Pons (tissue), 1 donor: Measurements from ENCODE around the gene ZNF846.
"Not testable (repeated sequence)": the region's sequence is repeated elsewhere in the genome, so short reads cannot be mapped to it uniquely, and the experiment has no call there.

Experiments
- DNase-seq: peaks from one replicate; pipeline ENCODE4 v3.0.0-alpha.2; 2016; ENCODE audit warnings: low spot score

ZNF846 gene

DNA sequence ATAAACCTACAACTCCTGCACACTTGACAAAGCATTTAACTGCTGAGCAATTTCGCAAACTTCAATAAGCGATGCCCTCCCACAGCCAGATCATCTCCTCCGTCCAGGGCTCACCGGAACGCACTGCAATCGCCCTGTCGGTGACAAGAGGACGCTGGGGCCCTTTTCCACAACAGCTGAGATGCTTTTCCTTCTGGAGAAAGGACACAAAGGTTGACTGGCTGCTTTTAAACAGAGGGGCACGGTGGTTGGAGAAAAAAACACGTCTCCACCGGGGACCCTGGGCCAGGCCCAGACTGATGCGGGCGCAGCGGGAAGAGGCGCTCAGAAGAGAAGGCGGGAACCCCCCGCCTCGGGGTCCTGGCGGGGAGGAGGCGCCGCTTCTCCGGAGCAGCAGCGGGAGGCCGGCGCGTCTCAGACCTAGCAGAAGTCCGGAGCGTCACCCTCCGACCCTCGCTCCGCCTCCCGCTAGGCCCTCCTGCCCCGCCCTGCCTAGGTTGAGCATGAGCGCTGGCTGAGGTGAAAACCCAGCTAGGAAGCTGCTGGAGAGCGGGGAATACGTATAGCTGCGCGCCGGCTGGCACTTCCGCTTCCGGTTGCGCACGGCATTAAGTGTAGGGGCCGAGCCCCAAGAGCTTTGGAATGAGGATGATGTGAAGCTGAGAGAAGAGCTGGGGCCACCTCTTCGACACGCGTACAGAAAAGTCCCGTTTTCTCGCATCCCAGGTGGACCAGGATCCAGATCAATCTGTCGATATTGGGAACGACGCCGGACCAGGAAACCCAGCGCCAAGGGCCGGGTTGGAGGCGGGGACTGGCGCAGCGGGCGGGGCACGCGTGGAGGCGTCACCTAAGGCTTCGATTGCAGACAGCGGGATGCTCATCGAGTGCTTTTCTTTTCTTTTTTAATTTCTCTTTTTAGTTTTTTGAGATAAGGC, at the start of gene ZNF846:
ZNF846 (minus strand) TSS at position 564 of the 938 bp plus-strand sequence. CDS start 3,788 bp downstream, outside the sequence.
- peak; percentile 92 for DNase-seq

- DNase-seq, result no peak
Measured at GRCh38 chr19:9818175-9818733, 49.7 kb upstream of the ZNF846 start.

DNA sequence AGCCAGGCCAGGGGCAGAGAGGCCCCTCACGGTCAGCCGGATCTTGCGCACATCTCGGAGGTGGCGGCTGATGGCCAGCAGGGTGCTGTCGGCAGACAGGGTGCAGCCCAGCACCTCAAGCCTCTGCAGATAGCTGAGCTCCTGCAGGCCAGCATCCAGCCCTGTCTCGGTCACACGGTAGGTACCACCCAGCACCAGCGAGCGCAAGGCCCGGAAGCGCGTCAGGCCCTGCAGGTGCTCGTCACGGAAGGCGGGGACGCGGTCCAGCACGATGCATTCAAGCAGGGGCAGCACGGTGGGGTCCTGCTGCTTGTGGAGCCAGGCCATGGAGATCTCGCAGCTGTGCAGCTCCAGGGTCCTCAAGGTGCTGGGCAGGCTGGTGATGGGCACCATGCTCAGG, 42.6 kb upstream of the ZNF846 start:
- no peak for DNase-seq

GRCh38 chr19:9808855-9809824, 40.6 kb upstream of the ZNF846 start:
- no peak for DNase-seq

DNA sequence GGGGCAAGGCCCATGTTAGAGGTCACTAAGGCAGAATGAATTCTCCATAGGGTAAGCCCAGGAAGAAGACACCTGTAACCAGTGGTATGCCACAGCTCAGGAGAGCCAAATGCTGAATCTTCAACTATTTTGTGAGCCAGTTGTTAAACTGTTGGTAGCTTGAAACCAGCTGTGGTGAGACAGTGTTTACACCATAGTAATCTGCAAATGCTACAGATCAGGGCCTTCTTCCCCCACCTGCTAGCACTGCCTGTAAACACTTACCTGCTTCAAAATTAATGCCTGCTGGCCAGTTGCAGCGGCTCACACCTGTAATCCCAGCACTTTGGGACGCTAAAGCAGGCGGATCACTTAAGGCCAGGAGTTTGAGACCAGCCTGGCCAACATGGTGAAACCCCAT, 38.3 kb upstream of the ZNF846 start:
- no peak for DNase-seq

- no peak for DNase-seq
Measured at GRCh38 chr19:9801976-9802375, 33.4 kb upstream of the ZNF846 start.

- no peak for DNase-seq
Measured at GRCh38 chr19:9799162-9799561, 30.6 kb upstream of the ZNF846 start.

DNA sequence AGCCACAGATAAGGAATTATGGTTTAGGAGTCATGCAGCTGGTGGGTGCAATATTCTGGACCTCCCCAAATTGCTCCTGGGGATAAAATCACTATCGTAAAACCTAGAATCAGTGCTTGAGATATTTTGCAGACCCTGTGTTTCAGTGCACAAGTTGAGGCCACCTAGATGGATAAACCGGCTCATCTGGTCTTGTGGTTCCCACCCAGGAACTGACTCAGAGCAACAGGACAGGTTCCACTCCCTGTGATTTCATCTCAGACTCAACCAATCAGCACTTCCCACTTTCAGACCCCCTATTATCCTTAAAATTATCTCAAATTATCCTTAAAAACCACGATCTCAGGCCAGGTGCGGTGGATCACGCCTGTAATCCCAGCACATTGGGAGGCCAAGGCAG, 29.3 kb upstream of the ZNF846 start:
- DNase-seq, result no peak

DNA sequence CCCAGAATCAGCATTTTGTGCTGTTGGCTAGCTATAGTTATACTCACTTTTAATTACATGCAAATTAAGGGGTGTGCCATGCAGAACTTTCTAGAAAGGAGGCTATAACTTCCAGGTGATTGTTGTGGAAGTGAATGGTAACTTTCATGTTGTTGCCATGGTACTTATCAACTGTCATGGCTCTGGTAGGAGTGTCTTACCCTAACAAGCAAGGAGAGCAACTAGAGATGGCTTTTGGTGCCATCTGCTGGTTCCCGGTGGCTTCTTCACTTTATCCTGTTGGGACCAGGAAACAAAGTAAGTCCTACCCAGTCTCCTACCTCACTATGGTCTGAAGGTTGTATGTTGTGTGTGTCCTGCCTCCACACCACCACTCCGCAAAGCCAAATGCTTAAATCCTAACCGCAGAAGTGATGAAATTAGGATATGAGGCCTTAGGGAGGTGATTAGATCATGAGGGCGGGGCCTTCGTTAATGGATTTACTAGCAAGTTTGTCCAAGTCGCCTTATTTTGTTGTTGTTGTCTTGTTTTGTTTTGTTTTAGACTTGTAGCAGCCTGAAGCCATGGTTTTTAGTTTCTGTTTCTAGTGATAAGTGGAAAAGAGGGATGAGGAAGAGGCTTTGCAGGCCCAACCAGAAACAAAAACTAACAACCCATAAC, 27.7 kb upstream of the ZNF846 start:
- peak; percentile 97 for DNase-seq

DNA sequence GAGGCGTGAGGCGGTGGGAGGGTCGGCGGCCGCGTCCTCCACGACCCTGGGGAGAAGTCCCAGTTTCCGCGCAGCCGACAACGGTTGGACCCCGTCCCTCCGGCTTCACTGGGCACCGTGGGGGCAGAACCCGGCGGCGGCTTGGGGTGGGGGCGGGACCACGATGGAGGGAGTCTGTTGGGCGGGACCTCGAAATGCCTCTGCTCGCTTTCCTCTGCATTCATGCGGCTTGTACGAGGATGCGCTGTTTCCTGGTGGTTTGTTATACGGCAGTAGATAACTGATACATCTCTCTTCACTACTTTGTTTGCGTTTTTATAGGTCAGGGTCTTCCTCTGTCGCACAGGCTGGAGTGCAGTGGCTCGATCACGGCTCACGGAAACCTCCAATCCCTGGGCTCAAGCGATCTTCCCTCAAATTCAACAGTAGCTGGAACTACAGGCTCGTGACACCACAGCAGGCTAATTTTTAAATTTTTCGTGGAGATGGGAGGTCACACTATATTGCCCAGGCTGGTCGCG, 24.6 kb upstream of the ZNF846 start:
- DNase-seq, result peak; percentile 22

GRCh38 chr19:9792206-9793070, 23.9 kb upstream of the ZNF846 start:
- peak; percentile 91 for DNase-seq

GRCh38 chr19:9791552-9792205, 23.1 kb upstream of the ZNF846 start:
- DNase-seq, result peak; percentile 95

DNA sequence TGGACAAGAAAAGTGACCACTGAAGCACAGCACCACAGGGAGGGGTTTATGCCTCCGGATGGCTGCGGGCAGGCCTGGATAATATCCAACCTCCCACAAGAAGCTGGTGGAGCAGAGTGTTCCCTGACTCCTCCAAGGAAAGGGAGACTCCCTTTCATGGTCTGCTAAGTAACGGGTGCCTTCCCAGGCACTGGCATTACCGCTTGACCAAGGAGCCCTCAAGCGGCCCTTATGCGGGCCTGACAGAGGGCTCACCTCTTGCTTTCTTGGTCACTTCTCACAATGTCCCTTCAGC, 22.5 kb upstream of the ZNF846 start:
- DNase-seq, result not testable (repeated sequence)

- not testable (repeated sequence) for DNase-seq
Measured at GRCh38 chr19:9789579-9789978, 21.0 kb upstream of the ZNF846 start.

DNA sequence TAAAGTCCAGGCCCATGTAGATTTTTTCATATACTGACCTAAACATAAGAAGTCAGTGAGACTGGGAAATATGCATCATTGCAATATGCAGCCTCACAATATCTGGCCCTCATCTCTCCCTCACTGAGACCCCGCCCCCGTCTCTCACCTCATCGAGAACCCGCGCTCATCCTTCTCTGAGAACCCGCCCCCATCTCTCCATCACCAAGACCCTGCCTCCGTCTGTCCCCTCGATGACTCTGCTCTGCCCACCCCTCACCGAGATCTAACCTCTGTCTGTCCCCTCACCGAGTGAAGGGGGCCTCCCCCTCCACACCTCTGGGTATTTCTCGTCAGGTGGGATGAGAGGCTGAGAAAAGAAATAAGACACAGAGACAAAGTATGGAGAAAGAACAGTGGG, 20.5 kb upstream of the ZNF846 start:
- DNase-seq, result no peak

GRCh38 chr19:9788604-9789003, 20.1 kb upstream of the ZNF846 start:
- DNase-seq, result not testable (repeated sequence)

DNA sequence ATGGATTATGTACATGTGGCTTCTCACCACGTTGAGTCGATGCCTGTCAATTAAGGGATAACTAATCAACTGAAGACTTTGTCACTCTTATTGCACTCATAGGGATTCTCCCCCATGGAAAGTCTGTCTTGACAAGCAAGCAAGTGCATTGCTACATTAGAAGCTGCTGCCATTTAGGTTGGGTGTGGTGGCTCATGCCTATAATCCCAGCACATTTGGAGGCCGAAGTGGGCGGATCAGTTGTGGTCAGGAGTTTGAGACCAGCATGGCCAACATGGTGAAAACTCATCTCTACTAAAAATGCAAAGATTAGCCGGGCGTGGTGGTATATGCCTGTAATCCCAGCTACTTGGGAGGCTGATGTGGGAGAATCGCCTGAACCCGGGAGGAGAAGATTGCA, 18.3 kb upstream of the ZNF846 start:
- no peak for DNase-seq

DNA sequence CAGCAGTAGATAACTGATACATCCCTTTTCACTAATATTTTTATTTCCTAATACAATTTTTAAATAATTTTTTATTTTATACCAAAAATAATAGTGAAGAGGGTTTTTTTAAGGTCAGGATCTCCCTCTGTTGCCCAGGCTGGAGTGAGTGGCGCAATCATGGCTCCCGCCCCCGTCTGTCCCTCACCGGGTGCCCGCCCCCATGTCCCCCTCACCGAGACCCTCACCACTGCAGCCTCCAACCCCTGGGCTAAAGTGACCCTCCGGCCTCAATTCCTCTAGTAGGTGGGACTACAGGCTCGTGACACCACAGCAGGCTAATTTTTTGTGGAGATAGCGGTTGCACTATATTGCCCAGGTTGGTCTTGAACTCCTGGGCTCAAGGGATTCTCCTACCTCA, 17.8 kb upstream of the ZNF846 start:
- DNase-seq, result peak; percentile 11

- peak; percentile 84 for DNase-seq
Measured at GRCh38 chr19:9785367-9786331, 17.1 kb upstream of the ZNF846 start.
